Measurements from ENCODE around the gene PLEKHA7. TPM values are rescaled to one million over a fixed set of nuclear protein-coding genes. Genes with fewer than 3 reads are reported as not detected.

Gene PLEKHA7
- total and polyA plus RNA-seq, 2 of the 4 experiments (the other 2 are of a cell fraction) = 0.12 TPM; not detected in 1

- POLR2A ChIA-PET (ENCODE audit: unreplicated experiment) = no interaction called here
- Histone ChIP-seq H3K9me1 (ENCODE audit: insufficient read depth, low read length) (no peaks in the 10 kb centered on the region), H3K23ac (ENCODE audit: low read depth, low read length) (no peak overlapping the region), H3K4me3 (ENCODE audit: insufficient read depth, low read depth, low read length) (no peak overlapping the region), H3K9ac (ENCODE audit: low read depth, low read length) (no peak overlapping the region), H4K20me1 (ENCODE audit: insufficient read depth, low read length) (no peaks in the 10 kb centered on the region), H2AK9ac (replicated peaks; ENCODE audit: low read depth, low read length, poor library complexity) (no peak overlapping the region), H4K8ac (ENCODE audit: low read depth in 2 of 2, low read length in 2 of 2) (no peak overlapping the region), H2AK5ac (ENCODE audit: low read depth, low read length) (no peak overlapping the region), H3K36me3 (ENCODE audit: control insufficient read depth, insufficient read depth, low read length) (no peaks in the 10 kb centered on the region), H2AFZ (replicated peaks; ENCODE audit: low read length, poor library complexity) (no peak overlapping the region), H3K4me1 (ENCODE audit: control insufficient read depth, insufficient read depth, low read length) (no peaks in the 10 kb centered on the region), H3K56ac (ENCODE audit: extremely low read depth, insufficient read depth, low read length) (no peak overlapping the region), H3K9me3 (ENCODE audit: control insufficient read depth, insufficient read depth, low read length) (no peaks in the 10 kb centered on the region), H3K79me1 (ENCODE audit: low read depth in 1 of 2, low read length in 2 of 2) (no peaks in the 10 kb centered on the region), H3K18ac (ENCODE audit: low read depth, low read length) (no peak overlapping the region), H3K4ac (ENCODE audit: low read depth, low read length) (no peak overlapping the region), H3K27me3 (ENCODE audit: control insufficient read depth, insufficient read depth, low read length) (peaks cover 4% of the 10 kb centered on the region), H4K91ac (ENCODE audit: insufficient read depth, low read depth, low read length) (no peak overlapping the region), H2BK120ac (ENCODE audit: low read depth, low read length) (no peak overlapping the region), H3K14ac (replicated peaks; ENCODE audit: low read depth, low read length) (no peak overlapping the region), H3K4me2 (ENCODE audit: low read depth, low read length) (no peak overlapping the region), H2BK20ac (ENCODE audit: low read depth, low read length) (no peak overlapping the region), H3K27ac (ENCODE audit: insufficient read depth, low read length) (no peak overlapping the region), H2BK5ac (ENCODE audit: low read depth, low read length, poor library complexity, severe bottlenecking) (no peak overlapping the region), H2BK15ac (ENCODE audit: low read depth, low read length) (no peak overlapping the region), H4K5ac (ENCODE audit: low read depth, low read length) (no peak overlapping the region)
- no TSS peak for BruUV-seq (replicated peaks)
- no peak for TF ChIP-seq SMC3 (IDR thresholded peaks at IDR 0.05; ENCODE audit: low read depth, low read length)
- TF ChIP-seq RAD21 (IDR thresholded peaks at IDR 0.05; ENCODE audit: low read length) = no peak
- TF ChIP-seq, protein P1, sequence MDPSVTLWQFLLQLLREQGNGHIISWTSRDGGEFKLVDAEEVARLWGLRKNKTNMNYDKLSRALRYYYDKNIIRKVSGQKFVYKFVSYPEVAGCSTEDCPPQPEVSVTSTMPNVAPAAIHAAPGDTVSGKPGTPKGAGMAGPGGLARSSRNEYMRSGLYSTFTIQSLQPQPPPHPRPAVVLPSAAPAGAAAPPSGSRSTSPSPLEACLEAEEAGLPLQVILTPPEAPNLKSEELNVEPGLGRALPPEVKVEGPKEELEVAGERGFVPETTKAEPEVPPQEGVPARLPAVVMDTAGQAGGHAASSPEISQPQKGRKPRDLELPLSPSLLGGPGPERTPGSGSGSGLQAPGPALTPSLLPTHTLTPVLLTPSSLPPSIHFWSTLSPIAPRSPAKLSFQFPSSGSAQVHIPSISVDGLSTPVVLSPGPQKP (IDR thresholded peaks at IDR 0.05; ENCODE audit: borderline replicate concordance, low read depth, low read length) = no peak
- TF ChIP-seq CEBPB (IDR thresholded peaks at IDR 0.05; ENCODE audit: low read depth, low read length) = no peak
- no peak for TF ChIP-seq MXI1 (IDR thresholded peaks at IDR 0.05; ENCODE audit: borderline replicate concordance, low read depth, low read length)
- TF ChIP-seq CTCF (conservative IDR thresholded peaks at IDR 0.05; ENCODE audit: low read depth, low read length) = no peak
- no peak for TF ChIP-seq BHLHE40 (IDR thresholded peaks at IDR 0.05; ENCODE audit: low read depth, low read length)
- intact Hi-C loops (cut with micrococcal nuclease) = no loop called here
- dilution Hi-C loops (cut with HindIII; ENCODE audit: low sequenced_read_pairs, unreplicated experiment) = no loop called here
- DNase-seq (no peak), ATAC-seq (ENCODE audit: low read depth) (no peak)
- CTCF ChIA-PET = no interaction called here
- no CpG with 5 or more reads among the region's 1 CpG for WGBS, 2 experiments (ENCODE audit: extremely low coverage in 2 of 2, insufficient read length in 1 of 2)
- in situ Hi-C loops (cut with MboI; ENCODE audit: low sequenced_read_pairs) = no loop called here
Observed at GRCh38 chr11:16898274-16898985, 115.8 kb downstream of the PLEKHA7 start.
